Endometrial microvascular endothelial cells (primary cell): Measurements from ENCODE around the gene KDSR. TPM values are rescaled to one million over a fixed set of nuclear protein-coding genes. Genes with fewer than 3 reads are reported as not detected.

Experiments used
- in situ Hi-C: cut with HindIII; loops from 2 replicates; pipeline ENCODE4 v1.10.0; 2017; ENCODE audit warnings: low sequenced_read_pairs, low pct_unique_long_range_greater_than_20kb; ENCODE audit errors: inconsistent ontology term
- total RNA-seq: library from RNA; depleted of rRNA; stranded (reverse); fragments of >200 nt; gene quantifications from one replicate; pipeline ENCODE4 v1.2.3, GENCODE V29; 2015; ENCODE audit errors: inconsistent ontology term

Gene KDSR
- total RNA-seq, 1 donor from 2014 or later, result 27.7 TPM

GRCh38 chr18:63314062-63314790 is 52.8 kb downstream of the KDSR start:
- in situ Hi-C loops, result no loop called here

GRCh38 chr18:63313396-63313917 is 53.5 kb downstream of the KDSR start:
- in situ Hi-C loops, result no loop called here

GRCh38 chr18:63312737-63313395 is 54.1 kb downstream of the KDSR start:
- in situ Hi-C loops, result no loop called here

- in situ Hi-C loops, result no loop called here
Observed at GRCh38 chr18:63312019-63312409, 55.0 kb downstream of the KDSR start.

GRCh38 chr18:63311118-63312018 is 55.6 kb downstream of the KDSR start:
- in situ Hi-C loops, result no loop called here

- in situ Hi-C loops, result no loop called here
Observed at GRCh38 chr18:63309422-63309821, 57.6 kb downstream of the KDSR start.

- in situ Hi-C loops, result no loop called here
Observed at GRCh38 chr18:63307551-63308200, 59.3 kb downstream of the KDSR start.

- in situ Hi-C loops, result no loop called here
Observed at GRCh38 chr18:63306819-63307550, 60.0 kb downstream of the KDSR start.

- in situ Hi-C loops, result no loop called here
Observed at GRCh38 chr18:63306249-63306648, 60.8 kb downstream of the KDSR start.

GRCh38 chr18:63303547-63303946 is 63.5 kb downstream of the KDSR start:
- in situ Hi-C loops, result no loop called here

- in situ Hi-C loops, result no loop called here
Observed at GRCh38 chr18:63302636-63303405, 64.2 kb downstream of the KDSR start.

- in situ Hi-C loops, result no loop called here
Observed at GRCh38 chr18:63302220-63302619, 64.8 kb downstream of the KDSR start.

- in situ Hi-C loops, result no loop called here
Observed at GRCh38 chr18:63301434-63301833, 65.6 kb downstream of the KDSR start.

GRCh38 chr18:63299837-63300745 is 66.9 kb downstream of the KDSR start:
- in situ Hi-C loops, result no loop called here

- in situ Hi-C loops, result no loop called here
Observed at GRCh38 chr18:63298400-63299365, 68.3 kb downstream of the KDSR start.
